Lung (tissue), 12 donors: ENCODE results near the gene EXOC2. TPM values are rescaled to one million over a fixed set of nuclear protein-coding genes. Genes with fewer than 3 reads are reported as not detected.

ENCODE experiments used
- ATAC-seq: fragments of 200-7000 bp; cut with Tn5 transposase; one replicate; pipeline ENCODE4 v1.9.1; 2020; ENCODE audit warnings: moderate number of reproducible peaks; ENCODE audit not compliant: insufficient read depth, low FRiP score
- DNase-seq, 3 donors: peaks; one replicate each; pipeline ENCODE4 v3.0.0-alpha.2; 2013 to 2017
- H3K27ac ChIP-seq, 2 donors: one replicate each; pipeline ENCODE4 v1.5.1; 2013; ENCODE audit warnings: mild to moderate bottlenecking in 2 of 2, moderate library complexity in 2 of 2, control low read depth in 1 of 2, inconsistent platforms in 1 of 2, low read depth in 1 of 2, low read length in 1 of 2
- H3K27me3 ChIP-seq, 3 donors: one replicate each; pipeline ENCODE4 v1.5.1; 2013; ENCODE audit warnings: low read length in 2 of 3; ENCODE audit not compliant: control insufficient read depth in 3 of 3, insufficient read depth in 3 of 3
- H3K36me3 ChIP-seq, 4 donors: one replicate each; pipeline ENCODE4 v1.5.1; 2013; ENCODE audit warnings: low read length in 4 of 4, mild to moderate bottlenecking in 1 of 4, moderate library complexity in 1 of 4; ENCODE audit not compliant: control insufficient read depth in 4 of 4, insufficient read depth in 4 of 4
- H3K4me1 ChIP-seq, 5 donors: one replicate each; pipeline ENCODE4 v1.5.1; 2013; ENCODE audit warnings: low read length in 5 of 5, mild to moderate bottlenecking in 2 of 5, moderate library complexity in 1 of 5; ENCODE audit not compliant: control insufficient read depth in 5 of 5, insufficient read depth in 5 of 5
- H3K4me3 ChIP-seq: one replicate; pipeline ENCODE4 v1.5.1; 2013; ENCODE audit warnings: mild to moderate bottlenecking, control low read depth, moderate library complexity
- H3K9ac ChIP-seq, 2 donors: one replicate each; pipeline ENCODE4 v1.5.1; 2013; ENCODE audit warnings: low read length in 2 of 2, control low read depth in 1 of 2; ENCODE audit not compliant: insufficient read depth in 1 of 2
- H3K9me3 ChIP-seq, 4 donors: one replicate each; pipeline ENCODE4 v1.5.1; 2013; ENCODE audit warnings: low read length in 3 of 4, mild to moderate bottlenecking in 1 of 4, moderate library complexity in 1 of 4; ENCODE audit not compliant: control insufficient read depth in 4 of 4, insufficient read depth in 3 of 4
- WGBS, 2 donors: extraction: QIAGEN DNeasy Blood & Tissue Kit; methylation state at CpG; one replicate each; pipeline ENCODE4 v1.1.7; 2013; 5-methylcytosine and 5-hydroxymethylcytosine counted together
- polyA plus RNA-seq, 2 donors: library from polyadenylated mRNA; stranded (reverse); fragments of 200-250 nt; gene quantifications; one replicate each; pipeline ENCODE4 v1.2.1, GENCODE V29; 2013
- total RNA-seq, 2 donors: library from RNA; depleted of rRNA in 1 of 2; stranded (reverse); fragments of >200 nt in 1 of 2; gene quantifications; one replicate each; pipeline ENCODE4 v1.2.1, GENCODE V29; 2014 to 2021
- TF ChIP-seq, protein P1 (sequence below): IDR thresholded peaks from 2 replicates; pipeline ENCODE4 v1.5.1; 2012; ENCODE audit warnings: mild to moderate bottlenecking; ENCODE audit errors: control extremely low read depth, extremely low read depth
- donor health status: control.
- donor health status: control.
- donor health status: Bipolar disorder and iron deficiency.
- donor health status: healthy.
- donor health status: DM: yes; HTN: yes; CAD: no.

Gene EXOC2
- total and polyA plus RNA-seq, 4 donors: 6.3 to 33.0 (median 12.8) TPM

DNA sequence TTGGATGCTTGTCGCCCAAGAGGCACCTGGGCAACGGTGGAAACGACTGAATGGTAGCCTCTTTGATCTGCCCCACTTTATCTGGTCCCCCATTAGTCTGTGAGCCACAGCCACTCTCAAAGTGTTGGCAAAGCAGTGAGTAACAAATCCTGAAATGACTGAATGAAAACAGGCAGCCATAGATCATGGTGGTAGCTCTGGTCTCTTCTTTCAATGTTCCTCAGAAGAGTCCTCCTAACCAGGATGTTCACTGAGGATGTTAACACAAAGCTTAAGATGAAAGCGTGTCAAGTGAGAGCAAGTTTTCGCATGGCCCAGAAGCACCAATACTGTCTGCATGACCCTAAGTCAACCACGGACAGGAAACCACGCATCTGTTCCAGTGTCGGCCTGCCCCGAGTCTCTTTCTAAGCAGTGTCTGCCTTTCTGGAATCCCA lies 194.1 kb downstream of the EXOC2 start:
- Histone ChIP-seq H3K4me1 (peaks cover 0 to 1% (median 0%) of the 10 kb centered on the region in 5 donors), H3K27ac (no peak overlapping the region), H3K9me3 (no peaks in the 10 kb centered on the region), H3K4me3 (no peak overlapping the region), H3K9ac (no peak overlapping the region), H3K36me3 (peaks cover 0 to 14% (median 6%) of the 10 kb centered on the region in 4 donors), H3K27me3 (no peaks in the 10 kb centered on the region)
- ATAC-seq (no peak), DNase-seq (peak; percentile 29 to 54 (median 34))
- TF ChIP-seq, protein P1, sequence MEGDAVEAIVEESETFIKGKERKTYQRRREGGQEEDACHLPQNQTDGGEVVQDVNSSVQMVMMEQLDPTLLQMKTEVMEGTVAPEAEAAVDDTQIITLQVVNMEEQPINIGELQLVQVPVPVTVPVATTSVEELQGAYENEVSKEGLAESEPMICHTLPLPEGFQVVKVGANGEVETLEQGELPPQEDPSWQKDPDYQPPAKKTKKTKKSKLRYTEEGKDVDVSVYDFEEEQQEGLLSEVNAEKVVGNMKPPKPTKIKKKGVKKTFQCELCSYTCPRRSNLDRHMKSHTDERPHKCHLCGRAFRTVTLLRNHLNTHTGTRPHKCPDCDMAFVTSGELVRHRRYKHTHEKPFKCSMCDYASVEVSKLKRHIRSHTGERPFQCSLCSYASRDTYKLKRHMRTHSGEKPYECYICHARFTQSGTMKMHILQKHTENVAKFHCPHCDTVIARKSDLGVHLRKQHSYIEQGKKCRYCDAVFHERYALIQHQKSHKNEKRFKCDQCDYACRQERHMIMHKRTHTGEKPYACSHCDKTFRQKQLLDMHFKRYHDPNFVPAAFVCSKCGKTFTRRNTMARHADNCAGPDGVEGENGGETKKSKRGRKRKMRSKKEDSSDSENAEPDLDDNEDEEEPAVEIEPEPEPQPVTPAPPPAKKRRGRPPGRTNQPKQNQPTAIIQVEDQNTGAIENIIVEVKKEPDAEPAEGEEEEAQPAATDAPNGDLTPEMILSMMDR: no peak
- 58 to 75% methylated on average over 9 of the region's 9 CpGs for WGBS, 2 donors

DNA sequence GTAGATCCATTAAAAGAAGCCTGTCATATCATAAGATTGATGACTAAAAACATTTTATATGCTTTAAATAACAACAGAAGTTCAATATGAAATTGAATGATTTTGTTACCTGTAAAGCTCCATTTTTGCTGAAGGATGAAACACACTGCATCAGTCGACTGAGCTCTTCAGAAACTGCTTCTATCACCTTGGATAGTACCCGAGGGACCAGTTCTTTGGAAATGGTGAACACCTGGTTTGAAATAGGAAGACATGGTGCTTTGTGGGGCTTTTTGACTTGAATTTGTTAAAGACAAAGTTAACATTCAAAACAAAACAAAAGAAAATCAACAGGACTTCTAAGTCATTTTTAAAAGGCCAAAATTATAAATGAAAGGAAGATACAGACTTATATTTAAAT lies 195.7 kb downstream of the EXOC2 start:
- 90 to 93% methylated on average over 2 of the region's 2 CpGs for WGBS, 2 donors
- Histone ChIP-seq H3K36me3 (peaks cover 2 to 17% (median 9%) of the 10 kb centered on the region in 4 donors), H3K27ac (no peak overlapping the region), H3K9ac (no peak overlapping the region), H3K9me3 (no peaks in the 10 kb centered on the region), H3K4me3 (no peak overlapping the region), H3K27me3 (no peaks in the 10 kb centered on the region), H3K4me1 (peaks cover 0 to 1% (median 0%) of the 10 kb centered on the region in 5 donors)
- TF ChIP-seq, protein P1: no peak
- DNase-seq (no peak), ATAC-seq (no peak)

DNA sequence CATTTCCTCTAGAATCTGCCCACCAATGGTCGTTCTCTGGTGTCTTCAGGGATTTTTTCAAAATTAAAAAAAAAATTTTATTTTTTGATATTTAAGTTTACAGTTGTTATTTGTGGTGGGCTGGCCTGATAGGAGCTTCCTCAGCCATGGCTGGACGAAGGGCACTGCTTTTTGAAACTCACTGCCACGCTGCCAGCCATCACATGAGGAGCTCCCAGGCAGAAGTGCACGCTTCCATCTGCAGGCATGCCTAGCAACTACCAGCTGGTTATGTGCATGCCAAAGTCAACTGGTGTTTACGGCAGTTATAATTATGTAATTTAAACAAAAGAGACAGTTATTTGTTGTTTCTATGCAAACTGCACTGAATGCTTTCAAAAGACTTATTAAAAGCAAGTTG lies 196.3 kb downstream of the EXOC2 start:
- Histone ChIP-seq H3K4me3 (no peak overlapping the region), H3K36me3 (peaks cover 5 to 17% (median 9%) of the 10 kb centered on the region in 4 donors), H3K9me3 (no peaks in the 10 kb centered on the region), H3K4me1 (no peaks in the 10 kb centered on the region), H3K9ac (no peak overlapping the region), H3K27ac (no peak overlapping the region), H3K27me3 (no peaks in the 10 kb centered on the region)
- TF ChIP-seq, protein P1: no peak
- ATAC-seq: no peak
- 95 to 98% methylated on average over 5 of the region's 5 CpGs for WGBS, 2 donors
- no peak for DNase-seq

DNA sequence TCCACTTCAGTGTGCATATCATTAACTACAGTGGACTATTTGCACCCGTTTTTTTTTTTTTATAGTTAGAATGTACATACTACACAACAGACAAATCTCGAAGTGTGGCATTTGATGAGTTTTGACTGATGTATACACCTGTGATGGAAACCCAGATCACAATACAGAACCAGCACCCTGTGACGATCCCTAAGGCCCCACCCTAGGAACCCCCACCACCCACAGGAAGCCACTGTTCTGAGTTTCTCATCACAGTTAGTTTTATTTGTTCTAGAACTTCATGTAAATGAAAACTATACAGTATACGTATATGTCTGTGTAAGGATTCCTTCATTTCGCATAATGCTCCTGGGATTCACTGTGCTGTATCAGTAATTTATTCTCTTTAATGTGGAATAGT lies 198.5 kb downstream of the EXOC2 start:
- 88 to 92% methylated on average over 5 of the region's 5 CpGs for WGBS, 2 donors
- ATAC-seq: no peak
- no peak for DNase-seq
- no peaks in the 10 kb centered on the region for H3K27me3 ChIP-seq
- H3K27ac ChIP-seq: no peak overlapping the region
- peaks cover 0 to 8% (median 0%) of the 10 kb centered on the region in 5 donors for H3K4me1 ChIP-seq
- no peaks in the 10 kb centered on the region for H3K9me3 ChIP-seq
- TF ChIP-seq, protein P1: no peak
- no peak overlapping the region for H3K9ac ChIP-seq
- peaks cover 5 to 17% (median 9%) of the 10 kb centered on the region in 4 donors for H3K36me3 ChIP-seq
- H3K4me3 ChIP-seq: no peak overlapping the region
